Keratinocyte (primary cell): ENCODE measurements around the gene MSI2. TPM values are rescaled to one million over a fixed set of nuclear protein-coding genes. Genes with fewer than 3 reads are reported as not detected.

Source experiments
- DNase-seq: peaks from one replicate; pipeline ENCODE4 v3.0.0-alpha.2; 2011; ENCODE audit warnings: low read depth, missing footprints, low spot score
- FAIRE-seq: peaks from 2 replicates; lab custom pipeline; 2011; peaks lifted over from hg19 to GRCh38; lab: Jason Lieb, UNC
- H2AFZ ChIP-seq: 2 replicates; pipeline ENCODE4 v1.6.0; 2012; ENCODE audit warnings: low read length, control low read depth, inconsistent platforms; ENCODE audit not compliant: control insufficient read depth
- H3K27ac ChIP-seq: 2 replicates; pipeline ENCODE4 v1.5.1; 2011; ENCODE audit warnings: low read length; ENCODE audit not compliant: control insufficient read depth, insufficient read depth
- H3K27me3 ChIP-seq: 3 replicates; pipeline ENCODE4 v1.6.0; 2011; ENCODE audit warnings: low read length; ENCODE audit not compliant: control insufficient read depth, insufficient read depth; ENCODE audit errors: extremely low read depth
- H3K36me3 ChIP-seq, 2 experiments: 2 replicates in 1 of 2; 3 replicates in 1 of 2; pipeline ENCODE4 v1.5.1; 2011; ENCODE audit warnings: low read length in 2 of 2, mild to moderate bottlenecking in 1 of 2; ENCODE audit not compliant: control insufficient read depth in 2 of 2, insufficient read depth in 2 of 2; ENCODE audit errors: extremely low read depth in 1 of 2
- H3K4me1 ChIP-seq: 3 replicates; pipeline ENCODE4 v1.5.1; 2011; ENCODE audit warnings: low read length; ENCODE audit not compliant: control insufficient read depth, insufficient read depth; ENCODE audit errors: extremely low read depth
- H3K4me2 ChIP-seq: 3 replicates; pipeline ENCODE4 v1.6.0; 2011; ENCODE audit warnings: low read depth, low read length; ENCODE audit not compliant: control insufficient read depth, insufficient read depth; ENCODE audit errors: extremely low read depth
- H3K4me3 ChIP-seq, 3 experiments: fragments of 200-600 bp in 1 of 3; sonication (generic) in 1 of 3; 2 replicates in 2 of 3; 3 replicates in 1 of 3; pipeline ENCODE4 v1.5.1; 2011 to 2016; ENCODE audit warnings: low read length in 3 of 3, mild to moderate bottlenecking in 3 of 3, control low read depth in 2 of 3, inconsistent platforms in 1 of 3, low read depth in 1 of 3, mixed read lengths in 1 of 3, mixed run types in 1 of 3, moderate library complexity in 1 of 3; ENCODE audit not compliant: control insufficient read depth in 2 of 3, insufficient read depth in 2 of 3; ENCODE audit errors: extremely low read depth in 1 of 3
- H3K79me2 ChIP-seq: 2 replicates; pipeline ENCODE4 v1.6.0; 2012; ENCODE audit warnings: low read length; ENCODE audit not compliant: control insufficient read depth, insufficient read depth
- H3K9ac ChIP-seq: 3 replicates; pipeline ENCODE4 v1.6.0; 2011; ENCODE audit warnings: low read length; ENCODE audit not compliant: control insufficient read depth, insufficient read depth; ENCODE audit errors: extremely low read depth
- H3K9me1 ChIP-seq: 3 replicates; pipeline ENCODE4 v1.6.0; 2011; ENCODE audit warnings: low read length; ENCODE audit not compliant: control insufficient read depth, insufficient read depth; ENCODE audit errors: extremely low read depth
- H3K9me3 ChIP-seq: 2 replicates; pipeline ENCODE4 v1.5.1; 2012; ENCODE audit warnings: low read depth, low read length; ENCODE audit not compliant: control insufficient read depth
- H4K20me1 ChIP-seq: 3 replicates; pipeline ENCODE4 v1.6.0; 2011; ENCODE audit warnings: low read length; ENCODE audit not compliant: control insufficient read depth, insufficient read depth; ENCODE audit errors: extremely low read depth
- EZH2 ChIP-seq: IDR thresholded peaks from one replicate; pipeline ENCODE4 v1.6.1; 2012; ENCODE audit warnings: inconsistent platforms, mild to moderate bottlenecking, low read length, moderate library complexity
- dilution Hi-C: fragments of 300-500 bp; cut with MboI; formaldehyde crosslinking; loops from one replicate; pipeline ENCODE4 v1.7.0; 2020; ENCODE audit warnings: low sequenced_read_pairs; ENCODE audit not compliant: extremely low pct_ligation_motif_present
- polyA plus RNA-seq, 5 experiments: library from polyadenylated mRNA; depleted of rRNA in 3 of 5; stranded (reverse) in 3 of 5; stranded (forward) in 1 of 5; unstranded in 1 of 5; fragments of >200 nt; gene quantifications; 1 replicate in 1 of 5; 2 replicates in 3 of 5; 3 replicates in 1 of 5; pipeline versions ENCODE4 v1.2.1 to v1.2.3, GENCODE V29; 2011 to 2012; ENCODE audit warnings: missing spikeins in 2 of 5, low read depth in 1 of 5, low replicate concordance in 1 of 5
- TF ChIP-seq, protein P1 (sequence below), 3 experiments: IDR thresholded peaks in 1 of 3; conservative IDR thresholded peaks in 1 of 3; optimal IDR thresholded peaks in 1 of 3; 2 replicates in 2 of 3; 3 replicates in 1 of 3; pipeline versions ENCODE3 to v1.5.1; 2011; ENCODE audit warnings: low read length in 3 of 3, mild to moderate bottlenecking in 3 of 3, moderate library complexity in 2 of 3, control low read depth in 1 of 3, inconsistent platforms in 1 of 3; ENCODE audit not compliant: insufficient read depth in 2 of 3; ENCODE audit errors: extremely low read depth in 1 of 3

Gene MSI2
- polyA plus RNA-seq, 1 donor (not counting 4 experiments of a cell fraction or from before 2014, with no cell fraction given) = 22.3 TPM

DNA sequence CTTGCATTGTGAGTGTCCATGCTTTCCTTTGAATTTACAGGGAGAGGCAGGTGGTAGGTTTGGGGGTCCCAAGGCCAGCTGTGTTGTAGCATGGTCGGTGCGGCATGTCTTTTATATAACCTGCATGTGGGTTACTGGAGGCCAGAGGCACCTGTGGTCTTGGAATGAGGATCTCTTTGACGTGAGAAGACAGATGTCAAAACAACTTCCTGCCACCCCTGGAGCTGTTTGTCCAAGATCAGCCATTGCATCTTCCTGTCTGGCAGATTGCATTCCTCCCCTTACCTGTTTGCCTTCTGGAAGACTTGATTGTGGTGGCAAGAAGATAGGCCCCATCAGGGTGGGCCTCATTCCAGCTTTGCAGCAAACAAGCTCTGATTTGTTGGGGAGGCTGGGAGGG lies 175.1 kb downstream of the MSI2 start:
- Histone ChIP-seq H3K79me2 (no peaks in the 10 kb centered on the region), H3K9ac (no peak overlapping the region), H3K9me1 (peaks cover 2% of the 10 kb centered on the region), H3K4me3 (no peak overlapping the region), H3K27ac (no peak overlapping the region), H3K36me3 (peaks cover 0 to 2% of the 10 kb centered on the region in 2 experiments), H3K9me3 (no peaks in the 10 kb centered on the region), H3K4me1 (no peaks in the 10 kb centered on the region), H3K4me2 (no peak overlapping the region), H3K27me3 (no peaks in the 10 kb centered on the region), H2AFZ (no peak overlapping the region), H4K20me1 (no peaks in the 10 kb centered on the region)
- FAIRE-seq = no peak
- TF ChIP-seq, protein P1, sequence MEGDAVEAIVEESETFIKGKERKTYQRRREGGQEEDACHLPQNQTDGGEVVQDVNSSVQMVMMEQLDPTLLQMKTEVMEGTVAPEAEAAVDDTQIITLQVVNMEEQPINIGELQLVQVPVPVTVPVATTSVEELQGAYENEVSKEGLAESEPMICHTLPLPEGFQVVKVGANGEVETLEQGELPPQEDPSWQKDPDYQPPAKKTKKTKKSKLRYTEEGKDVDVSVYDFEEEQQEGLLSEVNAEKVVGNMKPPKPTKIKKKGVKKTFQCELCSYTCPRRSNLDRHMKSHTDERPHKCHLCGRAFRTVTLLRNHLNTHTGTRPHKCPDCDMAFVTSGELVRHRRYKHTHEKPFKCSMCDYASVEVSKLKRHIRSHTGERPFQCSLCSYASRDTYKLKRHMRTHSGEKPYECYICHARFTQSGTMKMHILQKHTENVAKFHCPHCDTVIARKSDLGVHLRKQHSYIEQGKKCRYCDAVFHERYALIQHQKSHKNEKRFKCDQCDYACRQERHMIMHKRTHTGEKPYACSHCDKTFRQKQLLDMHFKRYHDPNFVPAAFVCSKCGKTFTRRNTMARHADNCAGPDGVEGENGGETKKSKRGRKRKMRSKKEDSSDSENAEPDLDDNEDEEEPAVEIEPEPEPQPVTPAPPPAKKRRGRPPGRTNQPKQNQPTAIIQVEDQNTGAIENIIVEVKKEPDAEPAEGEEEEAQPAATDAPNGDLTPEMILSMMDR (optimal IDR thresholded peaks at IDR 0.05 in 1 of 3, IDR thresholded peaks at IDR 0.05 in 1 of 3, conservative IDR thresholded peaks at IDR 0.05 in 1 of 3; ENCODE audit: extremely low read depth in 1 of 3, insufficient read depth in 2 of 3, low read length in 3 of 3) = no peak
- no peak for TF ChIP-seq EZH2
- DNase-seq = no peak
- dilution Hi-C loops = no loop called here

DNA sequence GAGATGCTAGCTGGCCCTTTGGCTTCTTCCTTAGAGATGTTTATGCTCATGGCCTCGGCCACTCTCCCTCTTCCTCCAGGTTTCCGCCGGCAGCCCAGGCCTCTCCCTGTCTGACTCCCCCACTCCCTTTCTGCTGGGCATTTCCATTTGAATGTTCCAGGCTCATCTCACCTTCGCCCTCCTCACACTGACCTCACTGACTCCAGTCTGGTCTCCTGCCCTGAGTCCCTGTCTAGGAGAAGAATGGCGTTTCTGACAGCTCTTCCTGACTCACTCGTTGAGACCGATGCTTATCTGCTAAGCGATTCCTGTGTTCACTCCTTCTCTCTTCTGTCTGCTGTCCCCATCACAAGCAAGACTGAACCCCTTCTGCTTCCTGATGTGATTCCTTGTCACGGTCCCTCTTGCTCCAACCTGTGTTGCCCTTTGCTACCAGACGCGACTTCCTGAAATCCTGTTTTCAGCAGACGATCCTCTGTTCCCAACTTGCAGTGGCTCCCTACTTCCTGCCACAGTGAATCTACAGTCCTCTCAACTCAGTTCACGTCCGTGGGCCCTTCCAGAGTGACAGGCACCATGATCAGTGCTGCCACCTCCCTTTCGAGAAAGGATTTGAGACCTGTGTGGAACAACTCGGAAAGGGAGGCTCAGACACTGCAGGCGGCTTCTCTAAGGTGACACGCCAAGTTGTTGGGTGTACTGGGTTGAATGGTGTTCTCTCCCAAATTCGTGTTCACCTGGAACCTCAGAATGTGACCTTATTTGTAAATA lies 176.4 kb downstream of the MSI2 start:
- FAIRE-seq (no peak), DNase-seq (no peak)
- no peaks in the 10 kb centered on the region for H3K9me3 ChIP-seq
- TF ChIP-seq, protein P1 (optimal IDR thresholded peaks at IDR 0.05 in 1 of 3, IDR thresholded peaks at IDR 0.05 in 1 of 3, conservative IDR thresholded peaks at IDR 0.05 in 1 of 3; ENCODE audit: extremely low read depth in 1 of 3, insufficient read depth in 2 of 3, low read length in 3 of 3) = no peak
- TF ChIP-seq EZH2 = no peak
- no peaks in the 10 kb centered on the region for H3K79me2 ChIP-seq
- H4K20me1 ChIP-seq = no peaks in the 10 kb centered on the region
- no peak overlapping the region for H2AFZ ChIP-seq
- peaks cover 0 to 2% of the 10 kb centered on the region in 2 experiments for H3K36me3 ChIP-seq
- H3K27ac ChIP-seq = no peak overlapping the region
- no peak overlapping the region for H3K4me3 ChIP-seq
- H3K4me2 ChIP-seq = no peak overlapping the region
- no peaks in the 10 kb centered on the region for H3K4me1 ChIP-seq
- dilution Hi-C loops = no loop called here
- H3K27me3 ChIP-seq = no peaks in the 10 kb centered on the region
- peaks cover 2% of the 10 kb centered on the region for H3K9me1 ChIP-seq
- no peak overlapping the region for H3K9ac ChIP-seq
